ENCODE results near the gene FUS.
A peak's percentile ranks its signal among the peaks of the same experiment; 100 is the strongest.

Gene FUS

DNA sequence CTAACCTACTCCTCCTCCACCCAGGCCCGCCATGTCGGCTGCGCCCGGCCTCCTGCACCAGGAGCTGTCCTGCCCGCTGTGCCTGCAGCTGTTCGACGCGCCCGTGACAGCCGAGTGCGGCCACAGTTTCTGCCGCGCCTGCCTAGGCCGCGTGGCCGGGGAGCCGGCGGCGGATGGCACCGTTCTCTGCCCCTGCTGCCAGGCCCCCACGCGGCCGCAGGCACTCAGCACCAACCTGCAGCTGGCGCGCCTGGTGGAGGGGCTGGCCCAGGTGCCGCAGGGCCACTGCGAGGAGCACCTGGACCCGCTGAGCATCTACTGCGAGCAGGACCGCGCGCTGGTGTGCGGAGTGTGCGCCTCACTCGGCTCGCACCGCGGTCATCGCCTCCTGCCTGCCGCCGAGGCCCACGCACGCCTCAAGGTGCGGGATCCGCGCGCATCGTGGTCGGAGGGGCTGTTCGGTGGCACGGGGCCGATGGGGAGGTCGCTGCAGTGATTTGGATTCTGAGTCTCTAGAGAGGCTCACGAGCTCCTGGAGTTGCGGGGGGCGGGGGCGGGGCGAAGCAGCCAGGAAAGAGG, 34.9 kb downstream of the FUS start:
- H3K9me3 ChIP-seq (ENCODE audit: control insufficient read depth, insufficient read depth, low read length): no peaks in the 10 kb centered on the region
- H3K4me1 ChIP-seq (ENCODE audit: insufficient read depth, low read length): peaks cover 5% of the 10 kb centered on the region; the same call in 1 of the 2 replicates
- no peaks in the 10 kb centered on the region for H3K36me3 ChIP-seq (ENCODE audit: insufficient read depth, low read length)
- H3K9ac ChIP-seq (ENCODE audit: low read depth, low read length): peak overlapping the region; percentile 49

DNA sequence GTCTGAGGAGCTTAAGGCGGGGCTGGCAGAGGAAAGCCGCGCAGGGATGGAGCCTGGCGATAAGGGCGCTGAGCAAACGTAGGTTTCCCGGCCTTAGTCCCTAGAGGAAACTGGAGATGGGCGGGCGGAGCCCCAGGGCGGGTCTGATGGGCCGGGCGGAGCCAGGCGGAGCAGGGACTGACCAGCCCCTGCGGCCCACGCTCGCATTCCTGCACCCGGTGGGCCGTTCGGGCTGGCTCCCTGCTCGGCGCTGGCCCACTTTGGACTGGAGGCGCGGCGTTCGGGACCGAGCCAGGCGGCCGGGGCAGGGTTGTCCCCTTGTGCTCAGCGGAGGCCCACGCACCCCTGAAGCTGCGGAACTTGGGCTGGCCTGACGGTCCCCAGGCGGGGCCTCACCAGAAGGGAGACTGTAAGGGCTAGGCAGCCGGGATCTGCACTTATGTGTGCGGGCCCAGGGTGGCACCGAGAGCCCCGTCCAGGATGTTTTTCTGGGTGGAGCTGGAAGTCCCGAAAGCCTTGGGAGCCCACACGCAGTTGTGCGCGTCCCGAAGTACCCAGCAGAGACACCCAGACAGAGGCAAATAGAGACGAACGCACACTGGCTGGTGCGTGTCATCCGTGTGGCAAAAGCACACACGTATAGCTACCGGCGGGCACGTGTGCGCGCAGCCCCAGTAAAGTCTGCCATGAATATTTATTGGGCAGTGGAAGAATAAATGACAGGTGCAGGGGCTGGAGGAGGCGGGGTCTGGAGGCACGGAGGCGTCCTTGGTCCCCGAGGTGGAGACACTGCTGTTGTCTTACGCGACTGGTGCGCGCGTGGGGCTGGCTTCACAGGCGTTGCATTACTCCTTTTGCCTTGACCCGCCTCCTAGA, 35.6 kb downstream of the FUS start:
- Histone ChIP-seq H3K9me3 (ENCODE audit: control insufficient read depth, insufficient read depth, low read length) (no peaks in the 10 kb centered on the region), H3K36me3 (ENCODE audit: insufficient read depth, low read length) (no peaks in the 10 kb centered on the region), H3K4me1 (ENCODE audit: insufficient read depth, low read length) (peaks cover 5% of the 10 kb centered on the region; the same call in 1 of the 2 replicates), H3K9ac (ENCODE audit: low read depth, low read length) (peak overlapping the region; percentile 49; the same call in 1 of the 2 replicates)

DNA sequence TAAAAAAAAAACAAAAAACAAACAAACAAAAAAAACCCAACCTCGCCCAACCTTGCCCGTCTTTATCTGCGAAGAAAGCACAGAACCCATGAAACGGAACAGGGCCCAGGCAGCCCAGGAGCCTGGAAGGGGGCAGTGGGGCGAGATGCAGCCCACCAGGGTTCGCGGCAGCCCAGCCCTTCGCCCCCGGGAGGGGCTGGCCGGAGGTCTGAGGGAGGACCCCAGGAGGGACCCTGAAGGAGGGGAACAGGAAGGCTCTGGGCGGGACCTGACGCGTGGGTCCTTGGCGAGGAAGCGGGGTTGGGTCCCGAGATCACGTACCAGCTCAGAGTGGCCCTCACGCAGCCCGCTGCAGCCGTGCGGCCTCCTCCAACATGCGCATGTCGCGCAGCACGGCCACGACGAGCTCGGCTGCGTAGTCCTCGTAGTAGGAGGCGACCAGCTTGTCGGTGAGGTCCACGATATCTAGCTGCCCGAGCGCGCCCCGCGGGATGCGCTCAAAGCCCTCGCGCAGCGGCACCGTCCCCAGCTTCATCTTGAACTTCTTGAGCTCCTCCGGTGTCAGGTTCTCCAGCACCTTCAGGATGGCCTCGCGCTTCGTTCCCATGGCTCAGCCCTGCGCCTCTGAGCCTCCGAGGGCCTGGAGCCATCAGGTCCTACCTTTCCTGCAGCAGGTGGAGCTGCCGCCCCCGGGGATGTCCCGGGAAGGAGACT, 36.6 kb downstream of the FUS start, which contains the start of gene PYDC1:
Gene PYDC1 (minus strand): TSS at position 714 of the 714 bp plus-strand sequence. CDS start 107 bp downstream, at position 607.
- Histone ChIP-seq H3K36me3 (ENCODE audit: insufficient read depth, low read length) (no peaks in the 10 kb centered on the region), H3K9ac (ENCODE audit: low read depth, low read length) (peak within 1 kb of the TSS; percentile 38; the same call in 1 of the 2 replicates), H3K4me1 (ENCODE audit: insufficient read depth, low read length) (peaks cover 5% of the 10 kb centered on the region; the same call in 1 of the 2 replicates), H3K9me3 (ENCODE audit: control insufficient read depth, insufficient read depth, low read length) (no peaks in the 10 kb centered on the region)

DNA sequence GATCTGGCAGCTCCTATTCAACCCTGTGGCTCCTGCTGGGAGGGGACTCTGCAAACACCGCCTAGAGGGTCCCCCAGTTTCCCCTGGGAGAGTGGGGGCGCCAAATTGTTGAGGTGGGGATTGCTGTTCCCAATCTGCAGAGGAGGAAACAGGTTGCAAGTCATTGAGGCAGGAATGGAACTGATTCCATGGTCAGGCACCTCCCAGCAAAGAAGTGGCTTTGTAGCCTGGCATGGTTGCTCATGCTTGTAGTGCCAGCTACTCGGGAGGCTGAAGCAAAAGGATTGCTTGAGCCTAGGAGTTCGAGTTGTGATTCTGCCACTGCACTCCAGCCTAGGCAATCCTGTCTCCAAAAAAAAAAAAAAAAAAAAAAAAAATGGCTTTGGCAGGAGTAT, 37.2 kb downstream of the FUS start:
- Histone ChIP-seq H3K36me3 (ENCODE audit: insufficient read depth, low read length) (no peaks in the 10 kb centered on the region), H3K4me1 (ENCODE audit: insufficient read depth, low read length) (peaks cover 5% of the 10 kb centered on the region; the same call in 1 of the 2 replicates), H3K9me3 (ENCODE audit: control insufficient read depth, insufficient read depth, low read length) (no peaks in the 10 kb centered on the region), H3K9ac (ENCODE audit: low read depth, low read length) (peak overlapping the region; percentile 38; the same call in 1 of the 2 replicates)

DNA sequence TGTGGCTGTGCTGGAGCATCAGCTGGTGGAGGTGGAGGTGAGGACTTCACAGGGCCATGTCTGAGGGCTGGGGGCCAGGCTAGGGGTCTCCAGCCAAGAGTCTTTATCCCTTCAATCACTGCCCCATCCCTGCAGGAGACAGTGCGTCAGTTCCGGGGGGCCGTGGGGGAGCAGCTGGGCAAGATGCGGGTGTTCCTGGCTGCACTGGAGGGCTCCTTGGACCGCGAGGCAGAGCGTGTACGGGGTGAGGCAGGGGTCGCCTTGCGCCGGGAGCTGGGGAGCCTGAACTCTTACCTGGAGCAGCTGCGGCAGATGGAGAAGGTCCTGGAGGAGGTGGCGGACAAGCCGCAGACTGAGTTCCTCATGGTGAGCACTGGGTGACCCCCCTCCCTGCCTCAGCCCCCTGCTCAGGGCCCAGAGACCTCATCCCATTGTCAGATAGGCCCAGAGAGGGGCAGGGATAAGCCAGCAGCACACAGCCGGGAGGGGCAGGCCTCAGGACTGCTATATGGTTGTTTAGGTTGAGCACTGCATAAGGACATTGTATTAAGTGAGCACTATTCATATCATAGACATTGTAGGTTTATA, 39.3 kb downstream of the FUS start:
- no peaks in the 10 kb centered on the region for H3K9me3 ChIP-seq (ENCODE audit: control insufficient read depth, insufficient read depth, low read length)
- H3K4me1 ChIP-seq (ENCODE audit: insufficient read depth, low read length): peaks cover 1% of the 10 kb centered on the region; the same call in 1 of the 2 replicates
- no peak overlapping the region for H3K9ac ChIP-seq (ENCODE audit: low read depth, low read length)
- H3K36me3 ChIP-seq (ENCODE audit: insufficient read depth, low read length): no peaks in the 10 kb centered on the region

DNA sequence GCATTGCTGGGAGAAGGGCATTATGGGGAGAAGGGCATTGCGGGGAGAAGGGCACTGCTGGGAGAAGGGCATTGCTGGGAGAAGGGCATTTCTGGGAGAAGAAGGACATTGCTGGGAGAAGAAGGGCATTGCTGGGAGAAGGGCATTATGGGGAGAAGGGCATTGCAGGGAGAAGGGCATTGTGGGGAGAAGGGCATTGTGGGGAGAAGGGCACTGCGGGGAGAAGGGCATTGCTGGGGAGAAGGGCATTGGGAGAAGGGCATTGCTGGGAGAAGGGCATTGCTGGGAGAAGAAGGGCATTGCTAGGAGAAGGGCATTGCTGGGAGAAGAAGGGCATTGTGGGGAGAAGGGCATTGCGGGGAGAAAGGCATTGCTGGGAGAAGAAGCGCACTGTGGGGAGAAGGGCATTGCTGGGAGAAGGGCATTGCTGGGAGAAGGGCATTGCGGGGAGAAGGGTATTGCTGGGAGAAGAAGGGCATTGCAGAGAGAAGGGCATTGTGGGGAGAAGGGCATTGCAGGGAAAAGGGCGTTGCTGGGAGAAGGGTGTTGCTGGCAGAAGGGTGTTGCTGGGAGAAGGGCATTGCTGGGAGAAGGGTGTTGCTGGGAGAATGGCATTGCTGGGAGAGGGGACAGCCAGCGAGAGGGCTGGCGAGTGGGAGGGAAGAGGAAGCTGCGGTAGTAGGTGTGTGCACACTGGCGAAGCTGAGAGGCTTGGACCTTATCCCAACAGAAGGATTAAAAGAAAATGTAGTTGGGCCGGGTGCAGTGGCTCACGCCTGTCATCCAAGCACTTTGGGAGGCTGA, 41.6 kb downstream of the FUS start:
- no peaks in the 10 kb centered on the region for H3K4me1 ChIP-seq (ENCODE audit: insufficient read depth, low read length)
- H3K9ac ChIP-seq (ENCODE audit: low read depth, low read length): no peak overlapping the region
- H3K9me3 ChIP-seq (ENCODE audit: control insufficient read depth, insufficient read depth, low read length): no peaks in the 10 kb centered on the region
- H3K36me3 ChIP-seq (ENCODE audit: insufficient read depth, low read length): no peaks in the 10 kb centered on the region

DNA sequence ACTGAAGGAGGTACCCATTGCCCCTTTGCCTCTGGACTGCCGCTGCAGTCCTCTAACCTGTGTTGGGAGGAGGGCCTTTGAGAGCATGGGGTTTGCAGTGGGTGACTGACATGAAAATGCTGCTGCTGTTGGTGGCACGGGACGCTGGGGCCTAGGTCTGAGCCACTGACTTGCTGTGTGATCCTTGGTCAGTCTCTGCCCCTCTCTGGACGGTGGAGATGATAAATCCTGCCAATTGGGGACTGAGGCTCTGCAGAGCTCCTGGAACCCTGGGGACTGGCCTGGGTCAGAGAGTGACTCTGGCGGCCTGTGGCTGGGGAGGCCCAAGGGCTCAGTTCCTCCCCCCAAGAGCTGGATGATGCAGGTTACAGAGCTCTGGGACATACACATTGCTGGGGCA, 43.1 kb downstream of the FUS start:
- Histone ChIP-seq H3K9me3 (ENCODE audit: control insufficient read depth, insufficient read depth, low read length) (no peaks in the 10 kb centered on the region), H3K36me3 (ENCODE audit: insufficient read depth, low read length) (no peaks in the 10 kb centered on the region), H3K4me1 (ENCODE audit: insufficient read depth, low read length) (no peaks in the 10 kb centered on the region), H3K9ac (ENCODE audit: low read depth, low read length) (no peak overlapping the region)

DNA sequence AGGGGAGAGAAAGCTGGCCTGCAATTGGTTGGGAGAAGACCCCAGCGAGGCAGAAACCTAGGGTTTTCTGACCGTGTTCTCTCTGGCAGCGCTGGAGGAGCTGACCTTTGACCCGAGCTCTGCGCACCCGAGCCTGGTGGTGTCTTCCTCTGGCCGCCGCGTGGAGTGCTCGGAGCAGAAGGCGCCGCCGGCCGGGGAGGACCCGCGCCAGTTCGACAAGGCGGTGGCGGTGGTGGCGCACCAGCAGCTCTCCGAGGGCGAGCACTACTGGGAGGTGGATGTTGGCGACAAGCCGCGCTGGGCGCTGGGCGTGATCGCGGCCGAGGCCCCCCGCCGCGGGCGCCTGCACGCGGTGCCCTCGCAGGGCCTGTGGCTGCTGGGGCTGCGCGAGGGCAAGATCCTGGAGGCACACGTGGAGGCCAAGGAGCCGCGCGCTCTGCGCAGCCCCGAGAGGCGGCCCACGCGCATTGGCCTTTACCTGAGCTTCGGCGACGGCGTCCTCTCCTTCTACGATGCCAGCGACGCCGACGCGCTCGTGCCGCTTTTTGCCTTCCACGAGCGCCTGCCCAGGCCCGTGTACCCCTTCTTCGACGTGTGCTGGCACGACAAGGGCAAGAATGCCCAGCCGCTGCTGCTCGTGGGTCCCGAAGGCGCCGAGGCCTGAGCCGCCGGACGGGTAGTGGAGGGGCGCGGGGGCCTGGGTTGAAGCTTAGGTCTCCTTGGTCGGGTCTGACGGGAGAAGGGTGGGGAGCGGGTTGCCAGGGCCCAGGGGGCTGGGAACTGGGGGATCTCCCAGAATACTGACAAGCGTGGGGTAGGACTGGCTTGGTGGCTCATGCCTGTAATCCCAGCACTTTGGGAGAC, 44.4 kb downstream of the FUS start:
- Histone ChIP-seq H3K36me3 (ENCODE audit: insufficient read depth, low read length) (no peaks in the 10 kb centered on the region), H3K4me1 (ENCODE audit: insufficient read depth, low read length) (peaks cover 4% of the 10 kb centered on the region; the same call in 1 of the 2 replicates), H3K9me3 (ENCODE audit: control insufficient read depth, insufficient read depth, low read length) (no peaks in the 10 kb centered on the region), H3K9ac (ENCODE audit: low read depth, low read length) (no peak overlapping the region)

DNA sequence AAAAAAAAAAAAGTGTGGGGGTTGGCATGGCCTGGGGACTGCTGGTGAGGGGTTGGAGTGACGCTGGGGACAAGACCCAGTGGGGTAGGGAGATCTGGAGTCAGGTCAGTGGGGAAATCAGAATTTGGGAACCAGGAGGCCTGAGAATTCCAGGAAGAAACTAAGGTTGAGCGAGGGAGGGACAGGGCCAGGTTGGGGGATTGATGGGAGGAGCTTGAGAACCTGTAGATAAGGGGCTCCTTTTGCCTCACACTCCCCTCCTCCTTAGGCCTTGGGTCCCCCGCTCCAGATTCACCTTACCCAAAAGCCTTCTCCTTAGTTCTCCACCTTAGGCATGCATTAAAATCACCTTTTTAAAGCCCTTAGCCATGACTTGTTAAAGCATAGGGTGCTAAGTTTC, 45.3 kb downstream of the FUS start:
- peaks cover 4% of the 10 kb centered on the region; the same call in 1 of the 2 replicates for H3K4me1 ChIP-seq (ENCODE audit: insufficient read depth, low read length)
- H3K36me3 ChIP-seq (ENCODE audit: insufficient read depth, low read length): no peaks in the 10 kb centered on the region
- H3K9ac ChIP-seq (ENCODE audit: low read depth, low read length): no peak overlapping the region
- no peaks in the 10 kb centered on the region for H3K9me3 ChIP-seq (ENCODE audit: control insufficient read depth, insufficient read depth, low read length)

DNA sequence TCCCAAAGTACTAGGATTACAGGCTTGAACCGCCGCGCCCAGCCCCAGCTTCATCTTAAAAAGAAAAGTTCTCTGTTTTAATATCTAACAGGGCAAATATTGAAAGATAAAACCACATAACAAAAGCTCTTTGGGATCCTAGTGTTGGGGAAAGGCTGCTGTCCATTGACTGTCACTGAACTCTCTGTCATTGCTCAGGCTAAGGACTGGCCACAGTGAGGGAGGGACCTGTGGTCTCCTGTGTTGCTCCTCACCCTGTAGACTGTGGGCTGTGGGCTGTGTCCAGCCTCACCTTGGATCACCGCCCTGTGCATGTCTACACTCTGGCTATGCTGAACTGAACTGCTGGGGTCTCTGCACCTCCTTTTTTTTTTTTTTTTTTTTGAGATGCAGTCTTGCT, 48.3 kb downstream of the FUS start:
- H3K9me3 ChIP-seq (ENCODE audit: control insufficient read depth, insufficient read depth, low read length): no peaks in the 10 kb centered on the region
- no peak overlapping the region for H3K9ac ChIP-seq (ENCODE audit: low read depth, low read length)
- no peaks in the 10 kb centered on the region for H3K36me3 ChIP-seq (ENCODE audit: insufficient read depth, low read length)
- peaks cover 4% of the 10 kb centered on the region; the same call in 1 of the 2 replicates for H3K4me1 ChIP-seq (ENCODE audit: insufficient read depth, low read length)

DNA sequence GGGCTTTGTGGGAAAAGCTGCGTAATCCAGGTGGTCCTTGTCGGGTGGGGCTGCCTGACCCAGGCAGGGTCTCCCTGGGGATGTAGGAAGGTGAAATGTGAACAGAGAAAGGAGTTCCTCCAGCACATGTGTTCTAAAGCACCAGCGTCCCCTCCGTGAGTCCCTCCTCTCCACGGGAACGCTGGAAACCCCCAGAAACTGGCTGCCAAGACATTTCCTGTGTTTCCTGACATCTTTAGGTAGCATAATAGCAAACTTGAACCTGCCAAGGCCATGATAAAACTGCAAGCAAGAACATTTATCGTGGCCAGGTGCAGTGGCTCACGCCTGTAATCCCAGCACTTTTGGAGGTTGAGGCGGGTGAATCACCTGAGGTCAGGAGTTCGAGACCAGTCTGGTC, 49.6 kb downstream of the FUS start:
- no peaks in the 10 kb centered on the region for H3K9me3 ChIP-seq (ENCODE audit: control insufficient read depth, insufficient read depth, low read length)
- H3K9ac ChIP-seq (ENCODE audit: low read depth, low read length): no peak overlapping the region
- peaks cover 4% of the 10 kb centered on the region; the same call in 1 of the 2 replicates for H3K4me1 ChIP-seq (ENCODE audit: insufficient read depth, low read length)
- H3K36me3 ChIP-seq (ENCODE audit: insufficient read depth, low read length): no peaks in the 10 kb centered on the region

DNA sequence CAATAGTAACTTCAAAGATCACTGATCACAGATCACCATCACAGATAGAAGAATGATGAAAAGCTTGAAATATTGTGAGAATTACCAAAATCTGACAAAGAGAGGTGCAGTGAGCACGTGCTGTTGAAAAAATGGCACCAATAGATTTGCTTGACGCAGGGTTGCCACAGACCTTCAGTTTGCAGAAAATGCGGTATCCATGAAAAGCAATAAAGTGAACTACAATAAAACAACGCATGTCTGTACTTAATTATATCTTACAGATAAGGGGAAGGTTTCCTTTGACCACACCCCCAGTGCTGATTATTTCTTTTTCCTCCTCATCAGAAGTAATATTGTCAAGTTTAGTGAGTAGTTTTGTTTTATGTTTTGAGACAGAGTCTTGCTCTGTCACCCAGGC, 58.1 kb downstream of the FUS start:
- Histone ChIP-seq H3K4me1 (ENCODE audit: insufficient read depth, low read length) (no peaks in the 10 kb centered on the region), H3K9ac (ENCODE audit: low read depth, low read length) (no peak overlapping the region), H3K9me3 (ENCODE audit: control insufficient read depth, insufficient read depth, low read length) (peaks cover 4% of the 10 kb centered on the region; the same call in 1 of the 2 replicates), H3K36me3 (ENCODE audit: insufficient read depth, low read length) (no peaks in the 10 kb centered on the region)
